ENCODE measurements around the gene HSF2BP.
A peak's percentile ranks its signal among the peaks of the same experiment; 100 is the strongest.
"Not testable (repeated sequence)": the region's sequence is repeated elsewhere in the genome, so short reads cannot be mapped to it uniquely, and the experiment has no call there.

HSF2BP gene

GRCh38 chr21:43659136-43660000, at the start of gene HSF2BP, which contains the start of gene RRP1B:
Gene HSF2BP, minus strand, starts transcription at chr21:43659488. Its CDS starts 1,392 bp downstream, at chr21:43658096.
Gene RRP1B, plus strand, starts transcription at chr21:43659560. Its CDS starts 105 bp downstream, at chr21:43659665.
- DNase-seq: peak; percentile 71 to 86

- no peak for DNase-seq
These were observed 49.6 kb upstream of the HSF2BP start for GRCh38 chr21:43708745-43709381.

GRCh38 chr21:43707462-43707861, 48.2 kb upstream of the HSF2BP start:
- no peak for DNase-seq

- DNase-seq: no peak
These were observed 44.0 kb upstream of the HSF2BP start for GRCh38 chr21:43703035-43703880.

- DNase-seq: no peak
These were observed 43.4 kb upstream of the HSF2BP start for GRCh38 chr21:43702785-43703034.

- no peak for DNase-seq
These were observed 42.9 kb upstream of the HSF2BP start for GRCh38 chr21:43701936-43702784.

GRCh38 chr21:43699933-43700599, 40.8 kb upstream of the HSF2BP start:
- no peak for DNase-seq

- DNase-seq: not testable (repeated sequence)
These were observed 40.1 kb upstream of the HSF2BP start for GRCh38 chr21:43699492-43699777.

GRCh38 chr21:43697758-43698643, 38.7 kb upstream of the HSF2BP start:
- DNase-seq: no peak

- no peak for DNase-seq
These were observed 36.9 kb upstream of the HSF2BP start for GRCh38 chr21:43696214-43696613.

GRCh38 chr21:43694437-43695079, 35.3 kb upstream of the HSF2BP start:
- DNase-seq: no peak

GRCh38 chr21:43693981-43694380, 34.7 kb upstream of the HSF2BP start:
- no peak for DNase-seq

GRCh38 chr21:43692949-43693348, 33.7 kb upstream of the HSF2BP start:
- DNase-seq: no peak

- no peak for DNase-seq
These were observed 32.5 kb upstream of the HSF2BP start for GRCh38 chr21:43691801-43692200.

- DNase-seq: no peak
These were observed 32.0 kb upstream of the HSF2BP start for GRCh38 chr21:43691086-43691795.

GRCh38 chr21:43690346-43690745, 31.1 kb upstream of the HSF2BP start:
- DNase-seq: no peak

- DNase-seq: no peak
These were observed 30.5 kb upstream of the HSF2BP start for GRCh38 chr21:43689556-43690337.

GRCh38 chr21:43688906-43689305, 29.6 kb upstream of the HSF2BP start:
- no peak for DNase-seq
